Activated naive CD4-positive, alpha-beta T cell (primary cell): Measurements from ENCODE around the gene CHN2.
"Not testable (repeated sequence)": the region's sequence is repeated elsewhere in the genome, so short reads cannot be mapped to it uniquely, and the experiment has no call there.

ENCODE experiments used
- DNase-seq, 4 experiments: peaks; one replicate each; lab custom pipeline; 2025; lab: John Stamatoyannopoulos, UW

Gene CHN2

DNA sequence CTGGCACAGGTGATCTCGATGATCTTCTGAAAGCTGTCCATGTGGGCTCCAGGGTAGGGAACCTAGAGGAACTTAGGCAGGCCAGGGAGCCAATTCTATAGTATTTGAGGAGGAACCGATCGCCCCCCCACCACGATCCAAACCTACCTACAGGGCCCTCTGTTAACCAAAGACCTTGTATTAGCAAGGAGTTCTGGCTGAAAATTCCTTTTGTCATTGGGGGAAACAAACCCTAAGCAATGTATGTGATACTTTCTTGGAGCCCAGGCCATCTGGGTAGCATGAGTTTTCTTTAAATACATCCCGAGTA, 62.1 kb downstream of the CHN2 start:
- no peak for DNase-seq

DNA sequence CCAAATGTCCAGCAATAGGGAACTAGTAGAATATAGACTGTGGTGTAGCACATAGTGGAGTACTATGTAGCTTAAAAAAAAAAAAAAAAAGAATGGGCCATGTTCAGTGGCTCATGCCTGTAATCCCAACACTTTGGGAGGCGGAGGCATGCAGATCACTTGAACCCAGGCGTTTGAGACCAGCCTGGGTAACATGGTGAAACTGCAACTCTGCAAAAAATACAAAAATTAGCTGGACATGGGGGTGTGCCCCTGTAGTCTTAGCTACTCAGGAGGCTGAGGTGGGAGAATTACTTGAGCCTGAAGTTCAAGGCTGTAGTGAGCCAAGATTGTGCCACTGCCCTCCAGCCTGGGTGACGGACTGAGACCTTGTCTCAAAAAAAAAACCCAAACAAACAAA, 64.4 kb downstream of the CHN2 start:
- DNase-seq, result no peak

DNA sequence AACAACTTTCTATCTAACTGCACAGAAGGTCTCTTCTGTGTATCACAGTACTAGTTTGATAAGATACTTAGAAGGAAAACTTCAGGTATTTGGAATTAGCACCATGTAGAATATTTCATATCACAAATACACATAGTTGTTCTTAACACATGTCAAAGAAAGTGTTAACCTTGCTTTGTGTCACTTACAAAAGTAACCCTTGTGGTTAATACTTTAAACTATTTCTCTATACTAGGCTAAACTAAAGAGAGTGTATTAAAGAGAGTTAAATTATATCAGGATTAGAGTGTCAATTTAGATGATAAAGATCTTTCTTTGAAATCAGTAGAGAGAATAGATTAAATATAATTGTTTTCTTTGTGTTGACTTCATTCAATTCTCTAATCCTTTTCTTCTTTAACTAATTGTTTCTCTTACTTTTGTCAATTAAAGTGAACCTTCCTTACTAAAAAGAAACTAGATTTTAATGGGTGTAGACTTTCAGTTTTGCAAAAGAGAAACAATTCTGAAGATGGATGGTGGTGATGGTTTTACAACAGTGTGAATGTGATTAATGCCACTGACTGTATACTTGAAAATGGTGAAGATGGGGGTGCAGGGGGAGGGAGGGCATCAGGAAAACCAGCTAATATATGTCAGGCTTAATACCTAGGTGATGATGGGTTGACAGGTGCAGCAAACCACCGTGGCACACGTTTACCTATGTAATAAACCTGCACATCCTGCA, 67.8 kb downstream of the CHN2 start:
- DNase-seq, result no peak

DNA sequence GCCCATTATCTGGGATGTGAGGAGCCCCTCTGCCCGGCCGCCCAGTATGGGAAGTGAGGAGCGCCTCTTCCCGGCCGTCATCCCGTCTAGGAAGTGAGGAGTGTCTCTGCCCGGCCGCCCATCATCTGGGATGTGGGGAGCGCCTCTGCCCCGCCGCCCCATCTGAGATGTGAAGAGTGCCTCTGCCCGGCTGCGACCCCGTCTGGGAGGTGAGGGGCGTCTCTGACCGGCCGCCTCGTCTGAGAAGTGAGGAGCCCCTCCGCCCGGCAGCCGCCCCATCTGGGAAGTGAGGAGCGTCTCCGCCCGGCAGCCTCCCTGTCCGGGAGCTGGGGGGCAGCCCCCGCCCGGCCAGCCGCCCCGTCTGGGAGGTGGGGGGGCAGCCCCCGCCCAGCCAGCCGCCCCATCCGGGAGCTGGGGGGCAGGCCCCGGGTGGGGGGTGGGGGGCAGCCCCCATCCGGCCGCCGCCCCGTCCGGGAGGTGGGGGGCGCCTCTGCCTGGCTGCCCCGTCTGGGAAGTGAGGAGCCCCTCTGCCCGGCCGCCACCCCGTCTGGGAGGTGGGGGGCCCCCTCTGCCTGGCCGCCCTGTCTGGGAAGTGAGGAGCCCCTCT, 69.1 kb downstream of the CHN2 start:
- DNase-seq, result not testable (repeated sequence)

DNA sequence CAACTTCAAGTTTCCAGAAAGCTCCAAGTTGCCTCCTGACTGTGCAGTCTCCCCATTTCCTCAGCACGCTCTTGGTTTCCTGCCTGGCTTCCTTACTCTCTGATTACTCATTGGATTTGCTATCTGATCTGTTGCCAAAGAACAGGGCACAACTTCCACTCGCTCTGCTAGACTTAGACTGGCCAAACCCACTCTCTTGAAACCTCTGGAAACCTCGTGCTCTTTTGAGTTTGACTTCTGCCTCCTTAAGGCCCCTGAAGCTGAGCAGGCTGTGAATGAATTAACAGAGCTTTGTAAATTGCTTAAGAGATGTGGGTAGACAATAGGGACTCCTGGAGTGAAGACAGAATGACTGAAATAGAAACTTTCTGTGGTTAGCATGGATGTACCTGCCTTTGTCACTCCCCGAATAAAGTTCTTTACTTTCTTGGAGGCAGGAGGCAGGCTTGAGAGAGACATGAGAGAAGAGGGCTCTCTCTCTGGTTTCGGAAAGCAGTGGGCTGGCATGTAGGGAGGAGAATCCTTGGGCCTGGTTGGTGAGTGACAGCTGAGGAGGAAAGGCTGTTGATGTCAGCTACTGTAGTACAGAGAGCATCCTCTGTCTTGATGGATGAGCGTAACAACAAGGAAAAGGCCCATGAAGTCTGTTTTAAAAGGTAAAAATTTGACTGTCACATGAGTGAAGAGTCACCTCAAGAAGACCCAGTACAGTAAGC, 70.8 kb downstream of the CHN2 start:
- DNase-seq, result no peak

DNA sequence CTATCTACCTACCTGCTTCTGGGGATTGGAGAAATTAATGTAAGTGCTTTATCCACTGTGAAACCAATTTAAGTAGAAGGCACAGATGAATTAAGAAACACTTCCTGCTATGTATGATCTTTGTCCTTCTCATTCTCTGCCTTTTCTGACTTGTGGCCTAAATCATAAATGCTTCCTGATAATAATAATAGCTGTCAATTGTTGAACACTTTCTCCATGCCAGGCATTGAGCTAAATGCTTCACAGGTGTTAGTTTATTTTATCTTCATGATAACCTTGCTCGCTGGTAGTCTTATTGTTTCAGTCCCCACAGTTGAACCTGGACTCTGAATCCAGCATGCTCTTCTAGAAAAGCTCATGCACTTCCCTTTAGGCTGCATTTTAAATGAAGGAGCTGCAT, 75.4 kb downstream of the CHN2 start:
- DNase-seq, result no peak

DNA sequence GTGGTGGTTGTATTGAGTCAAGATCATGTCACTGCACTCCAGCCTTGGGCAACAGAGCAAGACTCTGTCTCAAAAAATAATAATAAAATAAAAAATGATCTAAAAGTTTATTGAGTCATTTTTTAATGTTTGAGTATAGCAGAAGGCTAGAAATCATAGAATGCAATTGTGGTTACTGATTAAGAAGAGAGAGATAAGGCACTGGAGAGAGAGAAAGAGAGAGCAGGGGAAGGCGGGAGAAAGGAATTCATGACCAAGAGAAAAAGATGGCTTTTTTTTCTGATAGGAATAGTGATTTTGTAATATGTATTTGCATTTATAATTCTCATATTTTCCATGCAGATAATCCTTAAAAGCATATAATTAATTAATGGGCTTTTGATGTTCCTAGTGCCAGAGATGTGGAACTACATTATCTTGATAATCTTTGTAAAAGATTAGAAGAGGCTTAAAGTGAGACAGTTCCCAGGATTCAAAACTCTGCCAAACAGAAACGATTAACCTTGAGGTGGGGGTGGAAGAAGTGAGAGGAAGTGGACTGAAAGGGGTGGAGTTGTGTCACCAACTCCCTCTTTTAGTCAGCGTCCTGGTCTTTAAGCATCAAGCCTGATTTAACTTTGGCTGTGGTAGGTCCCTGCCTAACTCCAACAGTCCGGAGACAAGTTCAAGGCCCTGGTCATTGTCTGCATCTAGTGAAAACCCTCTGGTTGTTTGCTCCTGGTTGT, 76.2 kb downstream of the CHN2 start:
- no peak for DNase-seq

DNA sequence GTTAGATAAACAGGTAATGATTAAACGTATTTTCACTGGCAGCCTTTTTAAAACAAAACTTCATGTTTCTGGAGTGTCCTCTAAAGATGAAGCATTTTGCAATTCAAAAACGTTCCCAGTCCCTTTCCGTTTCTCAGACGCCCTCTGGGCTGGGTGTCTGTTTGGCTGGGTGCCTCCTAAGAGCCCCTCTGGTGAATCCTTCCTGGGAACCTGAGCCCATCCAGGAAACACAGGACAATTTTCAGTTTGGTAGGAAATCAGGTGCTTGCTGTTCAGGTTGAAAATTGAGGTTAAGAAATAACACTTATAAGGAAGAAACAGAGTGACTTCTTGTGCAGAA, 76.7 kb downstream of the CHN2 start:
- DNase-seq, result no peak

DNA sequence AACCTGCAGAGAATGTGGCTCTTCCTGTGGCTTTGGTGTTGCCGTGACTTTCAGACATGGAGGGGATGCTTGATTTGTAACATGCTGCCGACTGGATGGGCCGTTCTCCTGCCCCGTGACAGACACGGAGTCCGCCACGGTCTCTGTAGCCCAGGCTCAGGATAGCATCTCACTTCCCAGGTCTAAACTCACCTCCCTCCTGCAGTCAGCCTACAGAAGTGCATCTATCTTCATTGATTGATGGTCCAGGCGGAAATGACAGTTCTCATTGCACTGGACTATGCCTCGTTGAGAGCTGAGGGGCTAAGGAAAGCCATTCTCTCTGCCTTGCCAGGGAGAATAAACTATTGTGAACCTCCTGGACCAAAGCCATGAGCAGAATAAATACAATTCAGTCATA, 77.5 kb downstream of the CHN2 start:
- DNase-seq, result no peak

DNA sequence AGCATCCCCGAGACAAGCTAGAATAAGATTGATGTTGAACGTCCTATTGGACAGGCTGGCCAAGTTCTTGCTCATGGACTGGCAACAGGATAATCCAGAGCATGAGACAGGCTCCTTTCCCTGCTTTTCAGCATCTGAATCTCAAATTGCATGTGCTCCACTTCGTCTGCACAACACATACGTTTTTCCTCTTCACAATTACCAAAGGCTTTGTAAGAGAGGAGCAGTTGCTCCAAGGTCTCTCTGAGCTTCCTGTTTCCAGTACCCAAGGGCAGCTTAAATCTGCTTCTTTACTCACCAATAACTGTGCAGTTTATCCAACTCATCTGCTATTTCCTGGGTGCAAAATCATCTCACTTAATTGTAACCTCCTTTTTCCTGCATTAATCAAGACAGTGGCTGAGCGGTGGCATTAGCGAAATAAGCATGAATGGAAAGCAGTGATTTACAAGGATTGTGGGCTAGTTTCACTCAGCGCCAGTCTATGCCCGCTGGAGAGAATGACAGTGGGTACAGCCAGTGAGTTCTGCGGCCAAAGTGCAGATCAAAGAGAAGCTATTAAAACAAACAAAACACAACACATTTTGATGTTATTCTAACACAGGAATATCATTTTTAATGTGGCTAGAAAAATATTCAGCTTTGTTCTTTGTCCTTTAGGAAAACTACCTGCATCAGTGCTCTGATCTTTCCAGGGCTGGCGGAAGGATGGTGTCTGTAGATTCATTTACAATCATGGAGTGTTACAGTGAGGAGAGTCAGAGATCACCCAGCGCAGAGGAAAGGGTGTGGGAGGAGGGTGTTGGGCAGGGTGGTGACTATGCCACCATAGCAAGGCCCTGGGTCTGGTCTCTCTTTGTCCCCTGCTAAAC, 79.8 kb downstream of the CHN2 start:
- no peak for DNase-seq

DNA sequence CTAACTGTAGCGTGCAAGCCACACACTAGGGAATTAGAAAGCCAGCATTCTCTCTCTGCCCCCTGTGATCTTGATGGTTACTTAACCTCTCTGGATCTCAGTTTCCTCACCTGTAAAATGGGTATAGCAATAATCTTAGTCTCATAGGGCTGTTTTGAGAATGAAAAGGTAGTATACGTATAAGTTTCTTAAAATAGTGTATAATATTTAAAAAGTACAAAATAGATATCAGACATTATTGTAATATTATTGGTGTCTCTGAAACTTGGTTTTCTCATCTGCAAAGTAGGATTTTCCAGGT, 80.4 kb downstream of the CHN2 start:
- no peak for DNase-seq

DNA sequence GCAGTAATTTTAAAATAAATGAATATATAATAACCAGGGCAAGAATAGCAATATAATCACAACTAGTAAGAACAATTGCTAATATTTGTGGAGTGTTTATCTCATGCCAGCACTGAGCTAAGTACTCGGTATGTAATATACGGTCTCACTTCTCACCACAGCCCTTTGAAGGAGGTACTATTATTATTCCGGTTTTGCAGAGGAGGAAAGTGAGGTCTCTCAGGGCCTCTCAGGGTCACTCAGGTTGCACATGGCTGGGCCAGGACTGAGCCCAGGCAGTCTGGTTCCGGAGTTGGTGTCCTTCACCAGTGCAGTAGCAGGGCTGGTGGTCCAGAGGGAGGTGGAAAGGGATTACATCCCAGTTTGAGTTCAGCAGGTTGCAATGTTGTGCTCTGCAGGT, 80.9 kb downstream of the CHN2 start:
- DNase-seq, result no peak

DNA sequence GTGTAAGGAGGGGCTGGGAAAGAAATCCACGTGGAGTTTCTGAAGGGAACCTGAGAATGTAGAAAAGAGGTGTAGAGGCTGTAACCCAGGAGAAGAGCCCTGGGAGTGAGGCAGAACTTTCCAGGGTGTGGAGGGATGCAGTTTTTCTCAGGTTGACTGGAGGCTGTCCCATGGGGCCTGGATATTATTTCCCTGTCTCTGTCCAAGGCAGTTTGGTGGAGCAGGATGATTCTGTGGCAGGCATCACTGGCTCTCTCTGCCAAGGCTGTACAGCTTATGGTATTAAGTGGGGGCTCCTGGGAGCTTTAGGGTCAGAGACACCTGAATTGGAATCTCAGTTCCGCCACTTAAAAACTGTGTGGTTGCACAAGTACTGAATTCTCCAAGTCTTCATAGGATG, 81.6 kb downstream of the CHN2 start:
- DNase-seq, result no peak

DNA sequence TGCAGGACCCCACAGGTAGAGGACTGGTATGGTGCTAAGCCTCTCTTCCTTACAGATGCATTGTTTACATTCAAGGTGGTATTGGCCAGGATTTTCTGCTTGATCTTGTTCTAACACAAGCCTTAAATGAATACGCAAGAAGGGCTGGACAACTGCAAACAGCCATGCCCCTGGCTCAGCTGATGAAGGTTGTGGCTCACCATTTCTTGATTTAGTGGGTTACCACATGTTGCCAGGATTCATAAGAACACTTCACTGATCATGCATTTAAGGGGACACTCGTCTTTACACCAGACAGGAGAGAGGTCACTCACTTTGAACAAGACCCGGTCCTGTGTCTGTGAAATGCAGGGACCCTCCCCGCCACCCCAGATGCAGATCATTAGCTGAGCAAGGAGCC, 82.2 kb downstream of the CHN2 start:
- no peak for DNase-seq

DNA sequence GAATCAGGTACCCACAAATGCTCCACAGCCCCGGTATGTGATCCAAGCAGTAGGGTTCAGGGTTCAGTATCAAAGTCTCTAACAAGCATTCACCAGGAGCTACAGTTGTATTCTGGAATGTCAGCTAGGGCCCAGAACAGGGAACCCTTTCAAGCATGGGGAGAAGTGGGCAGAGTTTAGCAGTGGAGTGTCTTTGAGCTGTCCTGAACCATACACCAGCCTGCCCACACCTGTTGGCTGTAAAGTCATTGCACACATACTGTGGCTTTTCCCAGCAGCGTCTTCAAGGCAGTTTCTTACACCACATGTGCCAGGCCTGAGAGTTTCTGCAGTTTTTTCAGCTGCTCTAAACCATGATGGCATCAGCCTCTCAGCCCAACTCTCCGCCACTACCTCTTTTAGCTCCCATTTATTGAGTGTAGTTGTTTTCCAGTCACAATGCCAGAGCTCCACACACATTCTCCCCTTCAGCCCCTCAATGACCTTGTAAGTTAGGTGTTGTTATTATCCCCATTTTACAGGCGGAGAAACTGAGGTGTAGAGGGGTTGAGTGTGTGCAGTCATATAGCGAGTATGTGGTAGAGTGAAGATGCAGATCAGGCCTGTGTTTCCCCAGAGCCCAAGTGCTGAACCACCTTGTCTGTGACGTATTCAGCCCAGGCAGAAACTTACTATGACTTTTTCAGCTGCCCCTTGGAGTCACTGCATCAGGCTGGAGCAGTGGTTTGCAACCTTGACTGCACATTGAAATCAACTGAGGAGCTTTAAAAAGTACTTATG, 83.1 kb downstream of the CHN2 start:
- no peak for DNase-seq

DNA sequence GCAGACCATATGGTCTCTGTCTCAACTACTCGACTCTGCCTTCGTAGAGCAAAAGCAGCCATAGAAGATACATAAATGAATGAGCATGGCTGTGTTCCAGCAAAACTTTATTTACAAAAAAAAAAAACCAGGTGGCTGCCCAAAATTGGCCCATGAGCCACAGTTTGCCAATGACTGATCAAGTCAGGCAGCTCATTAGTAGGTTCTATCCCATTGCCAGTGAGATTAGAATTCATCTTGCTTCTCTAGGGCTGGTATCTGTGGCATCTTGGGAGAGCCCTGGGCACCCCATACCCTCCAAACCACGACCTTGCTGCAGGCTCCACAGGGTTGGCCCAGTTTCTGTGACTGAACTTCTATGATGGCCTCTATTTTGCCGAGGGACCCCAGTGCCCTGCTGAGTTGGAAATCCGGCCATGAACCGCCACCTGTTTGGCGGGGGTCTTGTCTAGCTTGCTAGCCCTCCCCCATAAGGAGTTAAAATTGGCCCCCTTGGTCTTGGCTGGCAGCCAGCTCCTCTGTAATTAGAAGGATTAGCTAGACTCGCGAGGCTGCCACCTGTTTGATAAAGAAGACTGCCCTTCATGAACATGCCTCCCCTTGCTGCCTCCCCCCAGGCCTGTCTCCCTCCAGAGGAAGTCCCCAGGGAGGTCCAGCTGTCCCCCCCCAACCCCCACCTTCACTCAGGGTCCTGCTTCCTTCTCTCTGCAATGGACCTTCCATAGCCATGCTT, 83.9 kb downstream of the CHN2 start:
- DNase-seq, result no peak

DNA sequence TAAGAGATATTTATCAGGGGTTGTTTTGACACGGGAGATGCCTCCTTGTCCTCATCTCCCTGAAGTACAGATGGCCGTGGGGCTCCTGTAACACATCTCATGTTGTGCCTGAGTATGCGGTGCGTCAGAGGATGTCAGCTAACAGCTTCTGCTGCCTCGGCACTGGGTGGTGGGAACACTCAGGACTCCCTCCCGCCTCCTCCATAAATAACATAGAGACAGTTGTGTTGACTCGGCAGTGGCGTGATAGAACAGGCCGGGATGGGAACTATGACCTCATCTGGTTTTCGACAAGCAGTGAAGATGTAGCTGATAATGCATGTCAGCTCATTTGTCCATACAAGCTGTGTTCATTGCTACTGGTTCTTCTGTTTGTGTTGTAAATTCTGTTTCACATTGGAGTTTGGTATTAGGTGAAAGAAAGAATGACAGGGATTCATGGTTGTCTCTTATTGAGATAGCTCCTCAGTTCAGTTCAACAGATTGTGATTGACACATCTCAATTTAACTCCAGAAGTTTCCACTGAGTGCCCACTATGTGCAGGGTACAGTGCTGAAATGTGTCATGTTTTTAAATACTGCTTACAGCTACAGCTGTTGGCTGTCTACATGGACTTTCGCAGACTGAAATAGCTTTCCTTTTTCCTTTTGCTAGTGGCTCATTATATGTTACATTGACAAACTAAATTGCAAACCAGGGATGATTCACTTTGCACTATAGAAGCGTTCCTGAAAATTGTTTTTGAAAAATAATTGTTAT, 87.4 kb downstream of the CHN2 start:
- DNase-seq, result no peak

DNA sequence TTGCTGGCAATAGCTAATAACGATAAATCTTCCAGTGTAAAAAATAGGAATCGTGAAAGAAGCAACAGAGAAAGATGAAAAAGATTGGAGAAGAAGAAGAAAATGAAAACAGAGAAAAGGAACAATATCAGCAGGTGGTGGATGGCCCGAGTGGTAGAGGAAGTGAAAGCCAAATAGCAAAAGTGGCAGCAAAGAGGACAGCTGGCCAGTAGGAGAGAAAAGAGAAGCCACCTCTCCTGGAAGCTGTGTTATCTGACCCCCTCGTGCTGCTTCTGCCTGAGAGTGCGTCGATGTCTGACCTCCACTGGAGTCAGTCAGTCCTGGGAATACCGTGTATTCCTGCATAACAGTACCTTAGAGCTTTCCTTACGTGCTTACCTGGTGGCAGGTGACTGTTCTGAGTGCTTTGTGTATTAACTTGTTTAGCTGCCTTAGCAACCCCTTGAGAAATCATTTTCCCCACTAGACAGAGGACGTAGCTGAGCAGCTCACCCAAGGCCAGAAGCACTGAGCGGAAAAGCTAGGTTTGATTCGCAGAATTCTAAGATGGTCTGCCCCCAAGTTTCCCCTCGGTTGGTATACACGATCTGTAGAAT, 88.3 kb downstream of the CHN2 start:
- no peak for DNase-seq

DNA sequence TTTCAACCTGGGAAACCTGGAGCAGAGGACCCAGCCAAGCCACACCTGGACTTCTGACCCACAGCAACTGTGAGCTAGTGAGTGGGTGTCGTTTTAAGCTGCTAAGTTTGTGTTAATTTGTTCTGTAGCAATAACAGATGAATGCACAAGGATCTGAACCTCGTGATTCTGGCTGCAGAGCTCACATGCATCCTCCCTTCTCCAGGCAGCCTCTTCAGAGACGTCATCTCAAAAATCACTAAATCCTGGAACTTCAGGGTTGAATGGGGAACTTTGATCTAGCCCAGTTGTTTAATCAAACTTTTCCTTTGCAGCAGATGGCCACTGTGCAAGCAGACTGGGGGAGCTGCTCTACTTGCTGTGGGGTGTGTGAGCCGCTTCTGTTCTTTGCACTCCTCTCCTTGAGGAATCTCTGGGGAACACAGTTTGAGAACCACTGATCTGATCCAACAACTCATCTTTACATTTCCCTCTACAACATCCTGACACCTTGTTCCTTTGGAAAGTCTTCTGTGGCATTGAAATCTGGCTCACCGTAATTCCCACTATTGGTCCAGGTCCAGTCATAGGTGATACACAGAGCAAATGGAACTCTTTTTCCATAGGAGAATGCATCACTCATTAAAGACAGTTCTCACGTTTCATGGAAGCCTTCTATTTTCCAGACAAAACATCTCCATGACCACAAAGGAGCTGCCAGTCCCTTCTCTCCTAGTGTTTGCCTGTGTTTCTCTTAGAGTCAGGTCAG, 90.3 kb downstream of the CHN2 start:
- no peak for DNase-seq
